Fibroblast of lung (primary cell): Measurements from ENCODE around the gene GPAT2. TPM values are rescaled to one million over a fixed set of nuclear protein-coding genes. Genes with fewer than 3 reads are reported as not detected.
"Not testable (repeated sequence)": the region's sequence is repeated elsewhere in the genome, so short reads cannot be mapped to it uniquely, and the experiment has no call there.

Experiments
- DNase-seq, 2 donors: peaks; one replicate each; pipeline versions ENCODE4 v3.0.0 to v3.0.0-alpha.2; 2010; ENCODE audit warnings: low read depth in 2 of 2
- H2AFZ ChIP-seq: 2 replicates; pipeline ENCODE4 v1.5.1; 2012; ENCODE audit warnings: low read length, control low read depth, inconsistent platforms
- H3K27ac ChIP-seq: 2 replicates; pipeline ENCODE4 v1.5.1; 2011; ENCODE audit warnings: low read length, control low read depth; ENCODE audit not compliant: insufficient read depth
- H3K27me3 ChIP-seq: 2 replicates; pipeline ENCODE4 v1.5.1; 2011; ENCODE audit warnings: mild to moderate bottlenecking, low read length; ENCODE audit not compliant: control insufficient read depth, insufficient read depth
- H3K36me3 ChIP-seq: 2 replicates; pipeline ENCODE4 v1.5.1; 2011; ENCODE audit warnings: low read length; ENCODE audit not compliant: control insufficient read depth, insufficient read depth
- H3K4me1 ChIP-seq: 2 replicates; pipeline ENCODE4 v1.5.1; 2011; ENCODE audit warnings: low read length; ENCODE audit not compliant: control insufficient read depth, insufficient read depth; ENCODE audit errors: extremely low read depth
- H3K4me2 ChIP-seq: 2 replicates; pipeline ENCODE4 v1.5.1; 2011; ENCODE audit warnings: low read length, control low read depth; ENCODE audit not compliant: insufficient read depth; ENCODE audit errors: extremely low read depth
- H3K4me3 ChIP-seq, 4 experiments: fragments of 200-600 bp in 1 of 4; sonication (generic) in 1 of 4; replicated peaks in 1 of 4; 2 replicates each; pipeline ENCODE4 v1.5.1; 2011 to 2016; ENCODE audit warnings: low read length in 4 of 4, low read depth in 3 of 4, mild to moderate bottlenecking in 3 of 4, control low read depth in 2 of 4, inconsistent platforms in 1 of 4, mixed read lengths in 1 of 4; ENCODE audit not compliant: insufficient read depth in 1 of 4; ENCODE audit errors: control extremely low read depth in 1 of 4
- H3K79me2 ChIP-seq: 2 replicates; pipeline ENCODE4 v1.5.1; 2012; ENCODE audit warnings: mild to moderate bottlenecking, low read length, inconsistent platforms; ENCODE audit not compliant: control insufficient read depth, insufficient read depth
- H3K9ac ChIP-seq: 2 replicates; pipeline ENCODE4 v1.5.1; 2011; ENCODE audit warnings: mild to moderate bottlenecking, low read length, control low read depth; ENCODE audit not compliant: insufficient read depth
- H3K9me3 ChIP-seq: 2 replicates; pipeline ENCODE4 v1.5.1; 2012; ENCODE audit warnings: low read depth, low read length; ENCODE audit not compliant: control insufficient read depth, insufficient read depth
- H4K20me1 ChIP-seq: 2 replicates; pipeline ENCODE4 v1.5.1; 2011; ENCODE audit warnings: low read length; ENCODE audit not compliant: control insufficient read depth, insufficient read depth; ENCODE audit errors: extremely low read depth
- EZH2 ChIP-seq: IDR thresholded peaks from 2 replicates; pipeline ENCODE4 v1.5.1; 2012; ENCODE audit warnings: low read length, control low read depth, mild to moderate bottlenecking; ENCODE audit errors: missing control alignments
- polyA plus RNA-seq, 2 donors: library from polyadenylated mRNA; depleted of rRNA in 1 of 2; stranded (reverse) in 1 of 2; unstranded in 1 of 2; fragments of >200 nt; gene quantifications; 2 replicates each; pipeline ENCODE4 v1.2.1, GENCODE V29; 2011 to 2012; ENCODE audit warnings: missing spikeins in 1 of 2
- total RNA-seq: library from RNA; depleted of rRNA; stranded (reverse); fragments of >200 nt; gene quantifications from 2 replicates; pipeline ENCODE4 v1.2.1, GENCODE V29; 2014
- TF ChIP-seq, protein P1 (sequence below), 2 donors: IDR thresholded peaks in 1 of 2; conservative IDR thresholded peaks in 1 of 2; 1 replicate in 1 of 2; 2 replicates in 1 of 2; pipeline ENCODE4 v1.5.1; 2011 to 2012; ENCODE audit warnings: low read length in 2 of 2, control low read depth in 1 of 2, inconsistent platforms in 1 of 2, low read depth in 1 of 2, mild to moderate bottlenecking in 1 of 2

GPAT2 gene
- total and polyA plus RNA-seq, 2 donors (not counting 1 experiment from before 2014, with no cell fraction given), result 1.1 to 2.8 TPM

- not testable (repeated sequence) for H3K9me3 ChIP-seq, H3K27me3 ChIP-seq, H3K36me3 ChIP-seq, H3K79me2 ChIP-seq, H3K9ac ChIP-seq, H2AFZ ChIP-seq, H3K4me2 ChIP-seq, H3K4me1 ChIP-seq, DNase-seq, H3K27ac ChIP-seq, H4K20me1 ChIP-seq, H3K4me3 ChIP-seq
Observed at GRCh38 chr2:96033997-96034396, 719 bp downstream of the GPAT2 start.

GRCh38 chr2:96027725-96028325 lies 6.9 kb downstream of the GPAT2 start:
- not testable (repeated sequence) for DNase-seq, H4K20me1 ChIP-seq, H3K27ac ChIP-seq, H3K36me3 ChIP-seq, H3K4me1 ChIP-seq, H3K27me3 ChIP-seq, H3K79me2 ChIP-seq, H3K9me3 ChIP-seq, H3K4me2 ChIP-seq, H3K4me3 ChIP-seq, H3K9ac ChIP-seq, H2AFZ ChIP-seq

GRCh38 chr2:96025755-96026154 lies 9.0 kb downstream of the GPAT2 start:
- H3K79me2 ChIP-seq, H3K4me1 ChIP-seq, H2AFZ ChIP-seq, H3K36me3 ChIP-seq, H3K4me2 ChIP-seq, H3K4me3 ChIP-seq, H3K9ac ChIP-seq, H4K20me1 ChIP-seq, H3K27ac ChIP-seq, H3K9me3 ChIP-seq, DNase-seq, H3K27me3 ChIP-seq: not testable (repeated sequence)

DNA sequence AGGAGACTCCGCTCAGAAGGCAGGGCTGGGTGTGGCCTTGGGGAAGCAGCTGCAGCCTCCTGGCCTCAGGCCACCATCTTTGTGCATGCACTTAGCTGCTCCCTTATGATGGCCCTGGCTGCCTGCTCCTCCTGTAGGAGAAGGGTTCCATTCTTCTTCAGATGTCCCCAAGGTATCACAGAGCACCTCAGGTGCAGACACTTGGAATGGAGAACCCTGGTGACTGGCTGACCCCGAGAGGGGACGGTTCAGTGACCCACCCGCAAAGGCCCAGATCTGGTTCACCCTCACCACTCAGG lies 9.6 kb downstream of the GPAT2 start:
- H3K79me2 ChIP-seq, result no peaks in the 10 kb centered on the region
- H3K27ac ChIP-seq, result no peak overlapping the region
- no peaks in the 10 kb centered on the region for H3K9me3 ChIP-seq
- TF ChIP-seq EZH2, result no peak
- TF ChIP-seq, protein P1, sequence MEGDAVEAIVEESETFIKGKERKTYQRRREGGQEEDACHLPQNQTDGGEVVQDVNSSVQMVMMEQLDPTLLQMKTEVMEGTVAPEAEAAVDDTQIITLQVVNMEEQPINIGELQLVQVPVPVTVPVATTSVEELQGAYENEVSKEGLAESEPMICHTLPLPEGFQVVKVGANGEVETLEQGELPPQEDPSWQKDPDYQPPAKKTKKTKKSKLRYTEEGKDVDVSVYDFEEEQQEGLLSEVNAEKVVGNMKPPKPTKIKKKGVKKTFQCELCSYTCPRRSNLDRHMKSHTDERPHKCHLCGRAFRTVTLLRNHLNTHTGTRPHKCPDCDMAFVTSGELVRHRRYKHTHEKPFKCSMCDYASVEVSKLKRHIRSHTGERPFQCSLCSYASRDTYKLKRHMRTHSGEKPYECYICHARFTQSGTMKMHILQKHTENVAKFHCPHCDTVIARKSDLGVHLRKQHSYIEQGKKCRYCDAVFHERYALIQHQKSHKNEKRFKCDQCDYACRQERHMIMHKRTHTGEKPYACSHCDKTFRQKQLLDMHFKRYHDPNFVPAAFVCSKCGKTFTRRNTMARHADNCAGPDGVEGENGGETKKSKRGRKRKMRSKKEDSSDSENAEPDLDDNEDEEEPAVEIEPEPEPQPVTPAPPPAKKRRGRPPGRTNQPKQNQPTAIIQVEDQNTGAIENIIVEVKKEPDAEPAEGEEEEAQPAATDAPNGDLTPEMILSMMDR (conservative IDR thresholded peaks at IDR 0.05 in 1 of 2, IDR thresholded peaks at IDR 0.05 in 1 of 2; ENCODE audit: low read depth in 1 of 2, low read length in 2 of 2), result no peak
- H3K4me1 ChIP-seq, result no peaks in the 10 kb centered on the region
- no peaks in the 10 kb centered on the region for H3K36me3 ChIP-seq
- H3K9ac ChIP-seq, result no peak overlapping the region
- no peak overlapping the region for H2AFZ ChIP-seq
- no peak overlapping the region for H3K4me3 ChIP-seq
- no peak overlapping the region for H3K4me2 ChIP-seq
- no peaks in the 10 kb centered on the region for H4K20me1 ChIP-seq
- DNase-seq, result no peak
- H3K27me3 ChIP-seq, result no peaks in the 10 kb centered on the region
